Activated CD4-positive, alpha-beta T cell treated with anti-CD3 and anti-CD28 coated beads, Interleukin-2, amount 10 ng/mL, durations not matched to agents 24 days and 14 days (primary cell): ENCODE results near the gene TTLL11. TPM values are rescaled to one million over a fixed set of nuclear protein-coding genes. Genes with fewer than 3 reads are reported as not detected.
"Not testable (repeated sequence)": the region's sequence is repeated elsewhere in the genome, so short reads cannot be mapped to it uniquely, and the experiment has no call there.

ENCODE experiments used
- DNase-seq: peaks from one replicate; pipeline ENCODE4 v3.0.0; 2022
- H3K27ac Mint-ChIP-seq: one replicate; pipeline ENCODE4 v1.8.0; 2022; ENCODE audit warnings: mild to moderate bottlenecking, mixed read lengths
- H3K27me3 Mint-ChIP-seq: one replicate; pipeline ENCODE4 v1.8.0; 2022; ENCODE audit warnings: mixed read lengths
- H3K36me3 Mint-ChIP-seq: one replicate; pipeline ENCODE4 v1.8.0; 2022; ENCODE audit warnings: low read depth, mild to moderate bottlenecking, mixed read lengths
- H3K4me1 Mint-ChIP-seq: one replicate; pipeline ENCODE4 v1.8.0; 2021; ENCODE audit warnings: mixed read lengths
- H3K4me3 Mint-ChIP-seq: one replicate; pipeline ENCODE4 v1.8.0; 2022; ENCODE audit warnings: mild to moderate bottlenecking, moderate library complexity, mixed read lengths
- H3K9me3 Mint-ChIP-seq: one replicate; pipeline ENCODE4 v1.8.0; 2021; ENCODE audit warnings: mixed read lengths
- intact Hi-C: fragments of 100-400 bp; cut with micrococcal nuclease; formaldehyde crosslinking; loops from one replicate; pipeline ENCODE4 v1.15.1; 2023
- total RNA-seq: library from RNA; stranded (reverse); gene quantifications from 2 replicates; pipeline ENCODE4 v1.2.3, GENCODE V29; 2022

Gene TTLL11
- total RNA-seq, 1 donor from 2014 or later: 2.4 TPM

DNA sequence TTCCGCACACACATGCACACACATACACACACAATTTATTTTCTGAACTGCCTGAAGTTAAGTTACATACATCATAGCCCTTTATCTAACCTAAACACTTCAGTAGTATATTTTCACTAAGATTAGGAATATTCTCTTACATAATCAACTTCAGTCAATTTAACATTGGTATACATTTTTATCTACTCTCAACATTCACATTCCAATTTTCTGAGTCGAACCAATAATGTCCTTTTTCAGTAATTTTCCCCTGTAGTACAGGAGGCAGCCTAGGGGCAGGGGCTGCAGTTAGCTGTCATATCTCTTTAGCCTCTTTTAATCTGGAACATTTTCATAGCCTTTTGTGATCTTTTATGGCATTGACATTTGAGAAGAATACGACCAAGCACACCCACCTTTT, 291.5 kb downstream of the TTLL11 start:
- Mint-ChIP-seq H3K27ac (no peak overlapping the region), H3K9me3 (peaks cover 7% of the 10 kb centered on the region), H3K4me3 (no peak overlapping the region), H3K4me1 (no peaks in the 10 kb centered on the region), H3K36me3 (no peaks in the 10 kb centered on the region), H3K27me3 (peaks cover 15% of the 10 kb centered on the region)
- intact Hi-C loops: no loop called here
- no peak for DNase-seq

DNA sequence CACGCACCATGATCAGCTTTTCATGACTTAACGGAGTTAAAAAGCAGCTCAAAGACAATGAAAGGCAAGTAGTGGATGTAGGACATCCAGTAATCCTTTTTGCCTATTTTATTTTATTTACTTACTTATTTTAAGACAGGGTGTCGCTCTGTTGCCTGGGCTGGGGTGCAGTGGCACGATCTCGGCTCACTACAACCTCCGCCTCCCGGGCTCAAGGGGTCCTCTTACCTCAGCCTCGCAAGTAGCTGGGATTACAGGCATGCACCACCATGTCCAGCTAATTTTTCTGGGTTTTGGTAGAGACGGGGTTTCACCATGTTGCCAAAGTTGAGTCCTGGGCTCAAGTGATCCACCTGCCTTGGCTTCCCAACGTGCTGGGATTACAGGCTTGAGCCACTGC, 292.7 kb downstream of the TTLL11 start:
- intact Hi-C loops: no loop called here
- DNase-seq: no peak
- Mint-ChIP-seq H3K36me3 (no peaks in the 10 kb centered on the region), H3K9me3 (peaks cover 7% of the 10 kb centered on the region), H3K4me3 (no peak overlapping the region), H3K27ac (no peak overlapping the region), H3K27me3 (peaks cover 15% of the 10 kb centered on the region), H3K4me1 (no peaks in the 10 kb centered on the region)

DNA sequence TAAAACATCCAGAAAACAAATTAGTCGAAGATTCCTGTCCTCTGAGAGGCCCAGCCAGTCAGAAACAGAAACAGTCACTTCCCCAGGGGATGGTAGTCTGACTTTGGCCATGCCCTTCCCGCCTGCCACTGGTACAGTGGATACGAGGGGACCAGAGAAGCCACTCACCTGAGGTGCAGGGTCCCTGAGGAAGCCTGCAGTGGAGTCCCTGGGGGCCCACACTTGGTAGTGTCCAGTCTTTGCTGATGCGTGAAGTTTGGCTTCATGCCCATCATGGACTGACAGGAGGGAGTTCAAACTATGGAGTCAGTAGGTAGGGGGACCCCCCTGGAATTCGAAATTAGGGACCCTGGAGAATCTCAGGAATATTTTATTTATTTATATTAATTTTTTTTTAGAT, 294.2 kb downstream of the TTLL11 start:
- H3K9me3 Mint-ChIP-seq: peaks cover 1% of the 10 kb centered on the region
- peaks cover 10% of the 10 kb centered on the region for H3K27me3 Mint-ChIP-seq
- intact Hi-C loops: no loop called here
- H3K4me3 Mint-ChIP-seq: no peak overlapping the region
- H3K27ac Mint-ChIP-seq: no peak overlapping the region
- no peaks in the 10 kb centered on the region for H3K4me1 Mint-ChIP-seq
- H3K36me3 Mint-ChIP-seq: no peaks in the 10 kb centered on the region
- no peak for DNase-seq

DNA sequence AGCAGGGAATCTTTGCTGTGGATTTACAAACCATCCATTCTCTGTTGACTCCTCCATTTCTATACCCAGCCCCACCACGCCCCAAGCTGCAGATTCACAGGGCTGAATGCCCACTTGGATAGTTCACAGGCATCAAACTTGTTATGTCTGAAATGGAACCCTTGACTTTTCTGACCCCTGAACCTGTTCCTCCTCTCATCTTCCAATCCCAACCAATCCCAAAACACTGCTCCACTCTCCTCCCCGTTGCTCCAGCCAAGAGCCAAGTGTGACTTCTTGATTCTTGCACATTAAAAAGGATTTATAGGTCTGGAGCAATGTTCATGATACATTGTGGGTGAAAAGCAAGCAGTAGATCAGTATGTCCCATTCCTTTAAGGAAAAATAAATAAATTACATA, 296.0 kb downstream of the TTLL11 start:
- Mint-ChIP-seq H3K36me3 (no peaks in the 10 kb centered on the region), H3K4me1 (no peaks in the 10 kb centered on the region), H3K27me3 (peaks cover 9% of the 10 kb centered on the region), H3K27ac (no peak overlapping the region), H3K4me3 (no peak overlapping the region), H3K9me3 (no peaks in the 10 kb centered on the region)
- intact Hi-C loops: no loop called here
- no peak for DNase-seq

DNA sequence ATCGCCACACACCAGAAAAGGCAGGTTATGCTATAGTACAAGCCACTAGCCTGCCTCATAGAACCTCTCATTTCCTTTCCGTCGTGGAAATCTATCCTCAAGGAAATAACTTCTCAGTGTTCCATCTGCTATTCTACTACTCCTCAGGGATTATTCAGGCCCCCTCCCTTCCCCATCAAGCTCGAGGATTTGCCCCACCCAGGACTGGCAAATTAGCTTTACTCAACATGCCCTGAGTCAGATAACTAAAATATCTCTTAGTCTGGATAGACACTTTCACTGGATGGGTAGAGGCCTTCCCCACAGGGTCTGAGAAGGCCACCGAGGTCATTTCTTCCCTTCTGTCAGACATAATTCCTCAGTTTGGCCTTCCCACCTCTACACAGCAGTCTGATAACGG, 298.8 kb downstream of the TTLL11 start:
- H3K27ac Mint-ChIP-seq, intact Hi-C loops, H3K4me3 Mint-ChIP-seq, H3K27me3 Mint-ChIP-seq, H3K4me1 Mint-ChIP-seq, H3K36me3 Mint-ChIP-seq, H3K9me3 Mint-ChIP-seq, DNase-seq: not testable (repeated sequence)

- H3K4me1 Mint-ChIP-seq, H3K4me3 Mint-ChIP-seq, H3K27me3 Mint-ChIP-seq, intact Hi-C loops, DNase-seq, H3K27ac Mint-ChIP-seq, H3K9me3 Mint-ChIP-seq, H3K36me3 Mint-ChIP-seq: not testable (repeated sequence)
Observed at GRCh38 chr9:121792476-121792875, 300.6 kb downstream of the TTLL11 start.

DNA sequence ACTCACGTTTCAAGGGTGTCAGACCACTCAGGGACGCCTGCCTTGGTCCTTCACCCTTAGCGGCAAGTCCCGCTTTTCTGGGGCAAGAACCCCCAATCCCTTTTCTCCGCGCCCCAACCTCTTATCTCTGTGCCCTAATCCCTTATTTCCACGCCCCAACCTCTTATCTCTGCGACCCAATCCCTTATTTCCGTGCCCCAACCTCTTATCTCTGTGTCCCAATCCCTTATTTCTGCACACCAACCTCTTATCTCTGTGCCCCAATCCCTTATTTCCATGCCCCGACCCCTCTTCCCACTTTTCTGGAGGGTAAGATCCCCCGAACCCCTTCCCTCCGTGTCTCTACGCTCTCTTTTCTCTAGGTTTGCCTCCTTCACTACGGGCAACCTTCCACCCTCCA, 302.3 kb downstream of the TTLL11 start:
- intact Hi-C loops: no loop called here
- no peak overlapping the region for H3K27ac Mint-ChIP-seq
- H3K27me3 Mint-ChIP-seq: peaks cover 9% of the 10 kb centered on the region
- no peaks in the 10 kb centered on the region for H3K4me1 Mint-ChIP-seq
- H3K36me3 Mint-ChIP-seq: no peaks in the 10 kb centered on the region
- DNase-seq: no peak
- H3K4me3 Mint-ChIP-seq: no peak overlapping the region
- H3K9me3 Mint-ChIP-seq: no peaks in the 10 kb centered on the region

- no peak overlapping the region for H3K27ac Mint-ChIP-seq
- intact Hi-C loops: no loop called here
Observed at GRCh38 chr9:121788686-121789366, 304.3 kb downstream of the TTLL11 start.

GRCh38 chr9:121786998-121787422, 306.1 kb downstream of the TTLL11 start:
- peaks cover 16% of the 10 kb centered on the region for H3K4me1 Mint-ChIP-seq
- H3K36me3 Mint-ChIP-seq: no peaks in the 10 kb centered on the region
- no peaks in the 10 kb centered on the region for H3K9me3 Mint-ChIP-seq
- DNase-seq: no peak
- H3K4me3 Mint-ChIP-seq: no peak overlapping the region
- no peak overlapping the region for H3K27ac Mint-ChIP-seq
- intact Hi-C loops: no loop called here
- peaks cover 9% of the 10 kb centered on the region for H3K27me3 Mint-ChIP-seq

More at GRCh38 chr9:121788686-121789366, 304.3 kb downstream of the TTLL11 start:
- Mint-ChIP-seq H3K9me3 (no peaks in the 10 kb centered on the region), H3K4me3 (no peak overlapping the region), H3K27me3 (peaks cover 9% of the 10 kb centered on the region), H3K36me3 (no peaks in the 10 kb centered on the region), H3K4me1 (peaks cover 9% of the 10 kb centered on the region)
- DNase-seq: no peak

- no peak for DNase-seq
- H3K27me3 Mint-ChIP-seq: peaks cover 7% of the 10 kb centered on the region
- H3K36me3 Mint-ChIP-seq: no peaks in the 10 kb centered on the region
- H3K4me1 Mint-ChIP-seq: peaks cover 16% of the 10 kb centered on the region
- H3K4me3 Mint-ChIP-seq: no peak overlapping the region
- intact Hi-C loops: no loop called here
- H3K27ac Mint-ChIP-seq: no peak overlapping the region
- H3K9me3 Mint-ChIP-seq: no peaks in the 10 kb centered on the region
Observed at GRCh38 chr9:121786543-121786948, 306.6 kb downstream of the TTLL11 start.

DNA sequence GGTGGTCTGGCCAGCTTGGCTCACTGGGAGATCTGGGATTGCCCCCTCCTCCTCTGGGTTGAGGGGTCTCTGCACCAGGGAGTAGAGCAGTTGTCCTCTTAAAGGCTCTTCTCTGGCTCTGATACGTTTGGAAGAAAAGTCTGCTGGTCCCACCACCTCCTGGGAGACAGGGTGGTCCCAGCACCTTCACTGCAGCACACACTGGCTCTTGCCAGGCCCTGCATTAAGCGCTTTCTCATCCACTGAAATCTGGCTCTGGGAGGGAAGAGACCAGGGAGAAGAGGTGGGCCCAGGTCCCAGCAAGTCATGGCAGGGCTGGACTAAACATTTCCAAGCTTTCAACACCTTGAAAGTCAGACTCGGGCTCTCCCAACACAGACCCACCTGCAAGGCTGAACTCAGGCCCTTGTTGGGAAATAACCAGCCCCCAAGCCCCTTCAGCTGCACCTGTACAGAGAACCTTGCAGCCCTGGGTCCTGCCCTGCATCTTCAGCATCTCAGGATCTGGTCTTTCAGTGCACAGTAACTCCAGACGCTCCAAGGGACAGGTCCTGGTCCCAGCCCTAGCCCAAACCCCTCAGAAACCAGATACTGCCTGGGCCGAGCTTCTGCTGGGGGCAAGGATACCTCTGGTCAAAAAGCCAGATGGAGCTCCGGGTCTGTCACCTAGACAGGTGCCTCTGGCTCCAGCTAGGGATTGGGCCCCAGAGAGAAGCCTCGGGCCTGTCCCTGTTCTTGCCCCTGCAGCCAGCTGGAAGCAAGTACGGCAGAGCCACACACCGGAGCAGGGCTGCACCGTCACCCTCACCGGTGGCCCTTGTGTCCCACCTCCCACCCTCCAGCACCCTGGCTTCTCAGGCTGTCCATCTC, 307.2 kb downstream of the TTLL11 start:
- DNase-seq: no peak
- Mint-ChIP-seq H3K27ac (no peak overlapping the region), H3K27me3 (peaks cover 6% of the 10 kb centered on the region), H3K4me3 (no peak overlapping the region), H3K9me3 (no peaks in the 10 kb centered on the region), H3K36me3 (no peaks in the 10 kb centered on the region), H3K4me1 (peaks cover 16% of the 10 kb centered on the region)
- intact Hi-C loops: no loop called here

GRCh38 chr9:121784731-121785411, 308.2 kb downstream of the TTLL11 start:
- Mint-ChIP-seq H3K36me3 (no peaks in the 10 kb centered on the region), H3K27ac (no peak overlapping the region), H3K4me3 (no peak overlapping the region), H3K9me3 (no peaks in the 10 kb centered on the region), H3K4me1 (peaks cover 16% of the 10 kb centered on the region), H3K27me3 (peaks cover 6% of the 10 kb centered on the region)
- no peak for DNase-seq
- intact Hi-C loops: no loop called here

DNA sequence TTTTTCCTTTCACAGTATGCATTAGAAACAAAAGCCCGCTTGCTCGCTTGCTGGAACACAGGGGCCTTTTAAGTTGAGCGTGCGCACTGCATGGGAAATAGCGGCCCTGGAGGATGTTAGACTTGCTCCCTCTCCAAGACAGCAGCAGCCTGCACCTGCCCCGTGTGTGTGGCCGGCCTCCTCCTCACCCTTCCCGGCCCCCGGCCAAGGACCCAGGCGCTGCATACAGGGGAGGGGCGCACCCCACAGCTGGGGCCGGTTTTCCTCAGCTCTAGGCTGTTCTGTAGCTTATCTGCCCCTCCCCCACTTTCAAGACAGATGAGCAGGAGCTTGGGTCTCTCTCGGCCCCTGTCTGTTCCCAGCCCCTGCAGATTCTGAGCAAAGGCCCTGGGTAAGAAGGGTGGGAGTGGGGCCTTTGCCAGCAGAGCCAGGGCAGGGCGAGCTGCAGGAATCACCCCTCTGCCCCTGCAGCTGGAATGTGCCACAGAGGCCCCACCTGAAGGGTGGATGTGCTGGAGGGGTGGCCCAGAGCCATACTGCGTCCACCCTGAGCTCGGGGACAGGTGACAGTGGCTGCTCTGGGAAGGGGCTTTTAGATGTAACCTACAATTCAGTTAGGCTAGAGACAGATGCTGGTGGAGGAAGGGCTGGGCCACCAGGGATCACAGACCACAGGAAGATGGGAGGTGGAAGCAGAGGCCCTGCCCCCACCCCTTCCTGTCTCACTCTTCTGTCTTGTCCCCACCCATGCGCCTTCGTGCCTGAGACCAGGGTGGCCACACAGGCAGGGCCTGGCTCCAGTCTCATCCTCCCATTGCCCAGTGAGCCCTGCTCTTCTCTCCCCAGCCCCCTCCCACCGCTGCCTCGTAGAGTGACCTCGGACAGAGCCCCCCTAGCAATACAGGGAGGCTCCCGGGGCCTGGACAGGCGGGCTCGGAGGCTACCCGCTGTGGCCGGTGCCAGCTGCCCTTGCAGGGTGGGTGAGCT, 309.3 kb downstream of the TTLL11 start:
- no peaks in the 10 kb centered on the region for H3K36me3 Mint-ChIP-seq
- peak overlapping the region; percentile 54 for H3K4me3 Mint-ChIP-seq
- peaks cover 16% of the 10 kb centered on the region for H3K4me1 Mint-ChIP-seq
- H3K27me3 Mint-ChIP-seq: peaks cover 14% of the 10 kb centered on the region
- peak; percentile 73 for DNase-seq
- no peaks in the 10 kb centered on the region for H3K9me3 Mint-ChIP-seq
- intact Hi-C loops: no loop called here
- peak overlapping the region; percentile 57 for H3K27ac Mint-ChIP-seq
